Left cardiac atrium (tissue), 4 donors: ENCODE data around the gene GATAD1. TPM values are rescaled to one million over a fixed set of nuclear protein-coding genes. Genes with fewer than 3 reads are reported as not detected.
"Not testable (repeated sequence)": the region's sequence is repeated elsewhere in the genome, so short reads cannot be mapped to it uniquely, and the experiment has no call there.

Source experiments
- ATAC-seq, 2 donors: fragments of 200-7000 bp; cut with Tn5 transposase; one replicate each; pipeline ENCODE4 v1.9.1; 2020; ENCODE audit warnings: mild to moderate bottlenecking in 2 of 2, moderate library complexity in 2 of 2
- DNase-seq: peaks from one replicate; pipeline ENCODE4 v3.0.0-alpha.2; 2020
- intact Hi-C, 2 donors: fragments of 100-400 bp; cut with DNase I; formaldehyde crosslinking; loops; one replicate each; pipeline versions ENCODE4 v1.14.1 to v1.15.1; 2022 to 2023
- total RNA-seq, 2 donors: library from RNA; stranded (reverse); fragmentation: NEBNext Ultra II Directional; extraction: Animal tissue kit (Norgen Biotek cat#: 25700); gene quantifications; one replicate each; pipeline ENCODE4 v1.2.1, GENCODE V29; 2021
- donor health status: DM: no; HTN: yes; CAD: no.
- donor health status: DM: no; HTN: yes; CAD: no; lungs with severe emphysema.
- donor health status: DM: yes; HTN: yes; CAD: no.
- donor health status: Dilated cardiomyopathy.

The GATAD1 gene
- total RNA-seq, 2 donors from 2014 or later: 16.1 to 18.2 TPM

GRCh38 chr7:92475851-92476590 is 28.7 kb downstream of the GATAD1 start:
- intact Hi-C loops, ATAC-seq: not testable (repeated sequence)

GRCh38 chr7:92477681-92478080 is 30.4 kb downstream of the GATAD1 start, which contains the start of gene ERVW-1:
Gene ERVW-1, minus strand, starts transcription at chr7:92477946. Its CDS starts 7,565 bp downstream, at chr7:92470381.
- ATAC-seq, intact Hi-C loops: not testable (repeated sequence)

More at GRCh38 chr7:92475851-92476590, 28.7 kb downstream of the GATAD1 start:
- DNase-seq: not testable (repeated sequence)

GRCh38 chr7:92478095-92478494 is 30.8 kb downstream of the GATAD1 start:
- no peak for DNase-seq
- no peak for ATAC-seq
- intact Hi-C loops: no loop called here

More at GRCh38 chr7:92477681-92478080, 30.4 kb downstream of the GATAD1 start, which contains the start of gene ERVW-1:
- not testable (repeated sequence) for DNase-seq

- DNase-seq (no peak), ATAC-seq (no peak)
- intact Hi-C loops: no loop called here
These were observed 31.4 kb downstream of the GATAD1 start for GRCh38 chr7:92478711-92479110.

GRCh38 chr7:92479146-92479545 is 31.9 kb downstream of the GATAD1 start:
- intact Hi-C loops, ATAC-seq, DNase-seq: not testable (repeated sequence)

DNA sequence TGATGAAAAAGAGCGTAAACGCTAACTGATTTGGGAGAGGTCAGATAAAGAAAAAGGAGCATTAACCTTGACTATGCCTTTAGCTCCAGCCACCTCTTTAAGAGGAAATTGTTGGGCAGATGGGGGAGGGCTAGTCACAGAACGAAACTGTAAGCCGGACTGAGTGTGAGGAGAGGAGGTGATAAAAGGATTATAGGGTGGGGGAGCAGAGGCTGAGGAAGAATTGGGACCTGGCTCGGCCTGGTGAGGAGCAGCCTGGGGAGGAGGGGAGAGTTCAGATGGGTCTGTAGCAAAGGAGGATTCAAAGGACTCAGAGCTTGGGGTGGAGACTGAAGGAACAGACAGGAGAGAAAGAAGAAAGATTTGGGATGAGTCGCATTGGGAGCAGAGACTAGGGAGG is 36.3 kb downstream of the GATAD1 start:
- DNase-seq, intact Hi-C loops, ATAC-seq: not testable (repeated sequence)

DNA sequence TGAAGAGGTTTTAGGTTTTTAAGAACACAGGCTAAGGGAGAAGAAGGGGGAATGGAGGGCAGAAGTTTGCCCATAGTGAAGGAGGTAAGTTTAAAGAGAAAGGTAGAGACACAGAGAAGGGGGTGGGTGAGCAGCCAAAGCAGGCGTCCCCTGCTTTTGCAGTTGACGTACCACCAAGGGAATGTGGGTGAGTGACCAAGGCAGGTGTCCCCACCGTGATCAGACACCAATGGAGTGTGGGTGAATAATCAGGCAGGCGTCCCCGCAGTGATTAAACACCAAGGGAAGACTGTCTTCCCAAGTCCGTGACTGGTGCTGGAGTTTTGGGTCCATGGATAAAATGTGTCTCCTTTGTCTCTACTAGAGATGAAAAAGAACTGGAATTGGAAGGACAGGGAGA is 36.9 kb downstream of the GATAD1 start:
- DNase-seq, ATAC-seq, intact Hi-C loops: not testable (repeated sequence)

DNA sequence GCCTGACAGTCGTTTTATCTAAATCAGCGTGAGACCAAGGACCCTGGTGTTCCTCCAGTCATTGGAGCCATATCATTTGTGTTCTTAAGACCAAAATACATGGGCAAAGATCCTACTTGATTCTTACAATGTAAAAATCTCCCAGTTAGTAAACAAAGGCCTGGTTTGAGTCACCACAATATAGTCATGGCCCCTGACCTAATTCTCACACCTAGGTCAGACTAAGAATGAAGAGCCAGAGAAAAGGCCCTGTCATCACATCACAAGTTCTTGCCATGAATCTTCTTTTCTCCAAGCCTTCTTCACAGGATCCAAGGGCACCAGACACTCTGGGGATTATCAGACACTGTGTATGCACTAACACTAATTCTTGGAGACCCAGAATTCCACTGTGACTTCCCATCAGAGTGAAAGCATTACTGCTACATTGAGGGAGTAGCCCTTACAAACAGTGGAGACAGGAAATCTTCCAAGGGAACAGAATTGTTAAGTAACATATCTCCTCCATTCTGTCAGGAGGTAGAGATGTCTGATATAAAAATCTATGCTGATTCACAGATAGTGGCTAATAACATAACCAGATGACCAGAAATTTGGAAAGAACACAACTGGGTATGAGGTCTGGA is 38.1 kb downstream of the GATAD1 start:
- no peak for DNase-seq
- peak in 1 of 2 donors; percentile 19 for ATAC-seq

DNA sequence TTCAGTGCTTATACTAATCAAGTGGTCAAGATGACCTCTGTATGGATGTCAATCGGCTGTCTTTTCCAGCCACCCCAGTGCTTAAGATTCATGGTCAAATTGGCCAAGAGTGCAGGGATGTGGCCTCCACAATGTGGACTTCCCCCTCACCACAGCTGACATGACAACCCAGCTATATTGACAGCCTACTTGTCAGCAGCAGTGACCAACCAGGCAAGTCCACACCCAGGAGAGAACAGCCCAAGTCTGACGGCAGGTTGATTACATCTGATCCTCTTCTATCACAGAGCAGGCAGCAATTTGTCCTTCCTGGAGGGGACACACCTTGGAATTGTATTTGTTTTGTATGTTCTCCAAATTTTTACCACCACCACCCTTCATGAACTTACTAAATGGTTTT is 38.7 kb downstream of the GATAD1 start:
- intact Hi-C loops: no loop called here
- DNase-seq (no peak), ATAC-seq (no peak)

More for the DNA sequence above, 38.1 kb downstream of the GATAD1 start:
- intact Hi-C loops: no loop called here

- DNase-seq (no peak), ATAC-seq (no peak)
- intact Hi-C loops: no loop called here
These were observed 40.5 kb downstream of the GATAD1 start for GRCh38 chr7:92487804-92488203.

GRCh38 chr7:92489634-92490033 is 42.4 kb downstream of the GATAD1 start:
- peak; percentile 66 to 86 for ATAC-seq
- intact Hi-C loops: no loop called here
- no peak for DNase-seq

DNA sequence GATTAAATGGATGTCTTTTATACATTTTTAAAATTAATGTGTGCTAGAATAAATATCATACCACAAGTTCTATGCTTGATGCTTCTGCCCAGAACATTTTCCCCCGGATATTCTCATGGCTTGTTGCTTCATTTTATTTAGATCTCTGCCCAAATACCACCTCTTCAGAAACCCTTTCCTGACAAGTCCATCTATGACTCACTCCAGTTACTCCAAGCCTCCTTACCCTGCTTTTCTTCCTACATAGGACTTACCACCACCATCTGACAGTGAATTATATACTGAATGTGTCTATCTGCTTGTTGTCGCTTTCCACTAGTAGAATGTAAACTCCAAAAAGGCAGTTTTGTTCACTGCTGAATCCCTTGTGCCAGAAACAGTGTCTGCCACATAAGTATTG is 49.6 kb downstream of the GATAD1 start:
- intact Hi-C loops: no loop called here
- ATAC-seq: no peak
- DNase-seq: no peak

DNA sequence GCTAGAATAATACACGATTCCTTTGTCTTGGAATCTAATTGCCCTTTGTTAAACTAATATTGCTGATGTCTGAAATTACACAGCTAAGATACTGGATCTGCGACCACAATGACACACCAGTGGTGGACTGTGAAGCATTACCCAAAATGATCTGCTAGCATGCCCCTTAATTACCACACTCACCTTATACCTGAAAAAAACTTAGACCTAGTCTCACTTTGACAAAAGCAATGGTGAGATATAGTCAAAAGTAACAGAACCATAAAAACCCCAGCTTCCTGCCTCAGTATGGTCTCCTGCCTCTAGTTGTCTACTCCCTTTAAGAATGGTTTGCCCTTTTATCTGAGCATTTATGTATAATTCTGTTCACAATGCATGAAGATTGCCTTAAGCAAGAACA is 51.3 kb downstream of the GATAD1 start:
- ATAC-seq: no peak
- intact Hi-C loops: no loop called here
- no peak for DNase-seq

DNA sequence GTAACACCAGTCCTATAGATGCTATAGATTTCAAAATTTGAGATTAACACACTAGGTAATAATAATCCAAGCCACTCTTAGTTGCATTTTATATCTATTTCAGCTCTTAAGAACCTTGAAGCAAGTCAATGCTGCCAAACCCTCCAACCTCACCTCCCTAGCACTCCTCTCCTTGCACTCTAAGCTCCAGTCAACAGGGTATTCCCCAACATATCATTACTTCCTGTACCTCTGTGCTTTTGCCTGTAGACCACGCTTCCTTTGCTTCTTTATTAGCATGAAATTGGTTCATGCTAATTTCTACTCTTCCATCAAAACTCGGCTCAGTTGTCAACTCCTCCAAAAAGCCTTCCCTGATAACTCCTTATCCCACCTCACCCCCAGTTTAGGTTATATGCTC is 56.5 kb downstream of the GATAD1 start:
- no peak for ATAC-seq
- DNase-seq: no peak
- intact Hi-C loops: no loop called here

DNA sequence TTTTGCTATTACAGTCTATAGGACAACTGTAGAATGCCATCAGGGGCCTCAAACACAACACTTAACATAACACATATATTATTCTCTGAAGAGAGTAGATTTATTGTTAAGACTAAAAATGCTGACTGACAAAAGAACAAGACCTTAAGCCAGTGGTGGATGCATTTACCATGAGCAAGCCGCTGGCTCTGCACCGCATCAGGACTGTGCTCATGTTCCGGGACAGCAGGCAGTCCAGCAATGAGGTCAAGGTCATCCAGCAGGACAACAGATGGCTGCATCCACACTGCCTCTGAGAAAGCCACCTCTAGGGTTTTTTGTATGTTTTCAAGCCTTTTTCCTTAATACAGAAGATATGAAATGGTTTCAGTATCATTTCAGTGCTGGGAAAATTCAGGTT is 57.3 kb downstream of the GATAD1 start:
- DNase-seq: no peak
- intact Hi-C loops: no loop called here
- no peak for ATAC-seq

- ATAC-seq: no peak
- intact Hi-C loops: no loop called here
- DNase-seq: no peak
These were observed 59.1 kb downstream of the GATAD1 start for GRCh38 chr7:92506363-92506762.

- DNase-seq (no peak), ATAC-seq (no peak)
- intact Hi-C loops: no loop called here
These were observed 61.7 kb downstream of the GATAD1 start for GRCh38 chr7:92508946-92509345.
